SKM-1 (cell line): ENCODE data around the gene ZBTB17.
"Not testable (repeated sequence)": the region's sequence is repeated elsewhere in the genome, so short reads cannot be mapped to it uniquely, and the experiment has no call there.

Source experiments
- DNase-seq: peaks from one replicate; lab custom pipeline; 2025; ENCODE audit not compliant: unreplicated experiment; lab: John Stamatoyannopoulos, UW

The ZBTB17 gene

DNA sequence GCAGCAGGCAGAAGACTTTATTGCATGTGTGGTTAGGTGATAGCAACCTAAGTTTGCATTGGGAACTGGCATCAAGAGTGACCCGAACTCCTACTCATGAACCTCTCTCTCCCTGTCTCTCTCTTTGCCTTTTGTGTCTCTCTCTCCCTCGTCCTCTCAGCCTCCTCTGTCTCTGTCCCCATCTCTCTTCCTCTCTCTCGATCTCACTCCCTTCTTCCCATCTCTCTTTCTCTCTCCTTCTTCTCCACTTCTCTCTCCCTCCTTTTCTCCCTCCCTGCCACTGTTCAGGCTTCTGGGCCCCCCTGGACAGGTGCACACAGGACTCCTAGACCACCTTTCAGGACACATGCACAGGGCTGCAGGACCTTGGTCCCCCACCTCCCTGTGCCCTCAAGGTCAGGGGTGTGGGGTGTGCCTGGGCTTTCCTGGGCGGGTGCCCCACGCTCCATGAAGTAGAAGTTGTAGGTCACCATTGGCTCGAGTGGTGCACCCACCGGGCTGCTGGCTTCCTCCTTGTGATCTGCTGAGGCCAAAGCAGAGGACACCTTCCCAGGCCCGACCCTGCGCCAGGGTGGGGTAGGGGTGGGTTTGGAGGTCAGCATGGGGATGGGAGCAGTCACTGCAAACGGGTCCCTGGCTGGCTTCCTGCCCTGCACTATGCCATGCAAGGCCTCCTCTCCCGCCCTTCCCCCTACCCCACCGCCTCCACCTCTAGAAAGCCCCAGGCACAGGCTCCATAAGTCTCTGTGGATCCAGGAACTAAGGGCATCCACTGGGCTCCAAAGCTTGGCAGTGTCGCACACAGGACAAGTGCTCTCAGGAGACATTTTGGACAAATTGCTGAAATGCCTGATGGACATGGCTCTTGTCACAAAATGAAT is 13.2 kb upstream of the ZBTB17 start:
- DNase-seq, result no peak

DNA sequence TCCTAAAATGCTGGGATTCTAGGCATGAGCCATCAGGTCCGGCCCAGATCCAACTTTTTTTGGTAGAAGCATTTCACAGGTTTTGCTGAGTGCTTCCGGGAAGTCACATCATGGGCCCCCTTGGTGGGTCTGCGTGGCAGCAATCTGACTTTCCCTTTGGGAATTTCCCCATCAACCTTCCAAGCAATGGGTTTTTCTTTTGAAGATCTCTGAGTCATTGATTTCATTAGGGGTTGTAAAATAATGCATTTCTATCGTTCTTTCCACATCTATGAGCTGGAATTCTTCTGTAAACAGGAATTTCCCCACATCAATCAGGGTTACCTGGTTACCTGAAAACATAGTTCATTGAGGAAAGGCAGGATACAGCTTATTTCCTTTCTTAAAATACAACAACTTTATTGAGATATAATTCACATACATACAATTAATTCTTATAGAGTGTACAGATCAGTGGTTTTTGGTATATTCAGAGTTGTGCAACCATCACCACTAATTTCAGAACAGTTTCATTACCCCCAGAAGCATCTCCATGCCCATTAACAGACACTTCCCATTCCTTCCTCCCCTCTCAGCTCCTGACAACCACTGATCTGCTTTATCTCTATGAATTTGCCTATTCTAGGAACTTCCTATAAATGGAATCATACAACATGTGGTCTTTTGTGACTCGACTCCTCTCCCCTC is 9.9 kb upstream of the ZBTB17 start:
- DNase-seq, result no peak

DNA sequence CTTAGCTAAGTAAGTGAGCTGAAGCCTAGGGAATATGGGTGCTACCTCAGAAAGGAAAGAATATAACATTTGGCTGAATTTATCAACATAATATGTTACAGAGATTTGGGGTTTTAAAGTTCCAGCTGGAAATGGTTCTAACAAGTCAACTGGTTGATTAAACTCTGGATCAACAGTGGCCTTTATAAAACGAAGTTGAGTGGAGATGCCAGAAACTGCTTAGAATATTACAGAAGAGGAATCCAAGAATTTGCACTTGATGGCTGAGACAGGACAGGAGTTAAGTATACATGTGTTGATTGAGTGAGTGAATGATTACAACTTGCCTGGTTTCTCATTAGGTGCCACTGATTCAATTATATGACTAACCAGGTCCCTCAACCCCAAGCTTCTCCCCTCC is 7.4 kb upstream of the ZBTB17 start:
- DNase-seq, result no peak

GRCh38 chr1:15981679-15982078 is 5.8 kb upstream of the ZBTB17 start:
- DNase-seq, result no peak

DNA sequence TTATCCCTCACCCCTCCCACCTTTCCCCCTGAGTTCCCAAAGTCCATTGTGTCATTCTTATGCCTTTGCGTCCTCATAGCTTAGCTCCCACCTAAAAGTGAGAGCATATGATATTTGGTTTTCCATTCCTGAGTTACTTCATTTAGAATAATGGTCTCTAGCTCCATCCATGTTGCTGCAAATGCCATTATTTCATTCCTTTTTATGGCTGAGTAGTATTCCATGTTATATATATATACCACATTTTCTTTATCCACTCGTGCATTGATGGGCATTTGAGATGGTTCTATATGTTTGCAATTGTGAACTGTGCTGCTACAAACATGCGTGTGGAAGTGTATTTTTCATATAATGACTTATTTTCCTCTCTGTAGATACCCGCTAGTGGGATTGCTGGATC is 2.0 kb upstream of the ZBTB17 start:
- not testable (repeated sequence) for DNase-seq

DNA sequence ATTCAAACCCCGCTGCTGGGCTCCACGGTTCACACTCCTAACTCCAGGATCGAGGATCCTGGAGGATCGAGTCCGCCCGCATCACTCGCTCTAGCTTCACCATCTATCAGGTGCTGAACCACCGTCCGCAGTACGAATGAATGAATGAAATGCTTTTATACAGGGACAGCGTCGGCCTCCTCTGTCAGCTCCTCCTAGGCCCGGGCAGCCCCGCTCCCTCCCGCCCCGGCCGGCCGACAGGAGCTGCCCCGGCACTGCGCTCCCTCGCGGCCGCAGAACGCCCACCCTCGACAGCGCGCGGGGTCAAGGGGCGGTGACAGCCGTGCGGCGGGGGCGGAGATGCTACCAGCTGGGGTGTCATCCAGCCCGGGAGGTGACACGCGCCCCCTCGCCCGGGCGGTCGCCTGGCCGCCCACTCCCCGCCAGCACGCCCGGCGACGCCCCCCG is 520 bp downstream of the ZBTB17 start:
- no peak for DNase-seq

DNA sequence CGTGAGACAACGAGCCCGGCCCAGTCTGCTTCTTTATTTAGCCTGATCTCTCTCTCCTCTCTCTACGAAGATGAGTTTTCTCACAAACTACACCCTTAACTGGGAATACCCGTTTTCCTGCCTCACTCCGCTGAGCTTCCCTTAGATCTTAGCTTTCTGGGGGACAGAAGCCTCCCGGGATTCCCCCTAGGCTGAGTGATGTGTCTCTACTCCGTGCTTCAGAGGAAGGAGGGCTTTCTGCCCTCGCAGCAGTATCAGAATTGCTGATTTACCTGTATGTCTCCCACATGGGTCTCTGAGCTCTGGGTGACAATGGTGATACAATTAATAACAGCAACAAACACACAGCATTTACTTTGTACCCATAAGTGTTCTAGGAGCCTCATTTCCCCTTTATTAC is 1.0 kb downstream of the ZBTB17 start:
- no peak for DNase-seq

GRCh38 chr1:15973772-15974171 is 2.1 kb downstream of the ZBTB17 start:
- no peak for DNase-seq

- no peak for DNase-seq
These were observed 3.5 kb downstream of the ZBTB17 start for GRCh38 chr1:15972409-15972808.

DNA sequence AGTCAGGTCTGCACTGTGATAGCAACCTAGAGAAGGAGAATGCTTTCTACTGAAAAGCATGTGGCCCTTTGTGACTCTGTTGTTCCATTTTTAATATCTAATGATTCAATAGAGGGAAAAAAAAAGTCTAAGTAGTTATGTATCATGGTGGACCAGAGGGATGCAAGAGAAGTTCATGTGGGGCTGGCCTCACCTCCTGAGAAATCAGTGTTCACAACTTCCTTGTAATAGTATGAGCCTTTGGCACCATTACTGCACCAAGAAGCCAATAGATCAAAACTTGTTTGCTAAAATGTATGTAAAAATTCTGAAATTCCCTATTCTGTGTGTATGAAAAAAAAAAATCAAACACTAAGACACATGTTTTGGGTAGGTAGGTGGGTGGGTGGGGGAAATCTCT is 5.0 kb downstream of the ZBTB17 start:
- DNase-seq, result no peak

DNA sequence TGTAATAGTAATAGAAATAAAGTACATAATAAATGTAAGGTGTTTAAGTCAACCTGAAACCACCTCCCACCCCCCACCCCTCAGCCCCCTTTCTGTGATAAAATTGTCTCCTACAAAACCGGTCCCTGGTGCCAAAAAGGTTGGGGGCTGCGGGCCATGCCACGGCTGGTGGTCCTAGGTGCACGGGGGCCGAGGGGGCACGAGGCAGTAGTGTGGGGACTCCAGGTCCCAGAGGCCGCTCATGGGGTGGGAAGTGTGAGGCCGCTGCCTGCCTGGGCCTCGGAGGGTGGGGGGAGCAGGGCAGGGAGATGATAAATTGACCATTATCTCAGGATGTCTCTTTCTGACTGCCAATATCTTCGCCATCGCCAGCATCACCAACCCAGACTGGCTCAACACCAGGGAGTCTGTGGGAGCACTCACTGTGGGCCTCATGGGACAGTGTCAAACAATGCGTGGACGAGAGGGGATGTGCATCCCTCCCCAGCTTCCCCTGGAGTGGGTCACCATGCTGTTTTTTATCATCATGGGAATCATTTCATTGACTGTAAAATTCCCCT is 6.5 kb downstream of the ZBTB17 start:
- no peak for DNase-seq

DNA sequence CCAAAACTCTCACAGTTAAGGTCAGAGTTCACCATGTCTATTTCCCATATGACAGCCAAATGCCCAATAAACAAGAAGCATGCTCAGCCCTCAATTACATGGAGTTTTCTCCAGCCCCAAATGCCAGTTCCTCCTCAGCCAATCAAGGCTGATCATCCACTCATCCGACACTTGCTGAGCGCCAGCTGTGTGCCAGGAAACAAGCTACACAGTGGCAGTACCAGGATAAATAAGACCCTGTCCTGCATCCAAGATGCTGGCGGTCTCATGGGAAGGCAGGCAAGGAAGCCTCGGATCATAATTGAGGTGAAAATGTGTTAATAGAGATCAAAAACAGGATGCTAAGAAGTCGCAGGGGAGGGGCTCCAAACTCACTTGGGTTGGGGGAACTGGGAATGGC is 7.7 kb downstream of the ZBTB17 start:
- no peak for DNase-seq

GRCh38 chr1:15966956-15967344 is 9.0 kb downstream of the ZBTB17 start:
- no peak for DNase-seq

GRCh38 chr1:15966081-15966955 is 9.6 kb downstream of the ZBTB17 start:
- DNase-seq, result no peak

GRCh38 chr1:15965228-15965767 is 10.6 kb downstream of the ZBTB17 start:
- DNase-seq, result no peak

- DNase-seq, result no peak
These were observed 11.8 kb downstream of the ZBTB17 start for GRCh38 chr1:15963968-15964648.

- no peak for DNase-seq
These were observed 12.4 kb downstream of the ZBTB17 start for GRCh38 chr1:15963363-15963967.

GRCh38 chr1:15962671-15963362 is 13.1 kb downstream of the ZBTB17 start:
- no peak for DNase-seq

DNA sequence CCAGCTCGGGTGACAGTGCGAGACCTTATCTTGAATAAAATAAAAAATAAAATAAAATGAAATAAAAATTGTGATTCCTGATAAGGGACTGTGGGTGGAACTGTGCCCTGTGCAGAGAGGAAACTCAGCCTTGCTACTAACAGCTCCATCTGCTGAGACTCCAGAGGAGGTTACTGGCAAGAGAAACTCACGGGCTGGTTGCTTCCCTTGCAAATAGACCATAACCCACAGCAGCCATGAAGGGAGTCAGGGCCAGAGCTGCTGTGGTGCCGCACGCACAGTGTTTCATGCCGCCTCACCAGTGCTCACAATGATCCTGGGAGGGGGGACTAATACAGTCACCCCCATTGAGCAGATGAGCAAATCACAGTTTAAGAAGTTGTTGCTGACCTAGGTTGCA is 13.7 kb downstream of the ZBTB17 start:
- DNase-seq, result no peak
